Activated effector memory CD4-positive, alpha-beta T cell treated with Interleukin-2 at 50 U/mL for 16 hours (primary cell): Measurements from ENCODE around the gene URB1.
"Not testable (repeated sequence)": the region's sequence is repeated elsewhere in the genome, so short reads cannot be mapped to it uniquely, and the experiment has no call there.

ENCODE experiments used
- DNase-seq: peaks from one replicate; pipeline ENCODE4 v3.0.0-alpha.2; 2020

URB1 gene

GRCh38 chr21:32316361-32317215 is 76.2 kb downstream of the URB1 start:
- DNase-seq, result no peak

- no peak for DNase-seq
These were observed 77.1 kb downstream of the URB1 start for GRCh38 chr21:32315511-32316281.

GRCh38 chr21:32314806-32315205 is 78.0 kb downstream of the URB1 start:
- no peak for DNase-seq

- no peak for DNase-seq
These were observed 79.8 kb downstream of the URB1 start for GRCh38 chr21:32312976-32313375.

GRCh38 chr21:32312326-32312725 is 80.5 kb downstream of the URB1 start:
- DNase-seq, result no peak

- no peak for DNase-seq
These were observed 81.2 kb downstream of the URB1 start for GRCh38 chr21:32311621-32312020.

GRCh38 chr21:32310976-32311375 is 81.8 kb downstream of the URB1 start:
- DNase-seq, result not testable (repeated sequence)

GRCh38 chr21:32309906-32310460 is 82.8 kb downstream of the URB1 start:
- no peak for DNase-seq

- no peak for DNase-seq
These were observed 84.1 kb downstream of the URB1 start for GRCh38 chr21:32308696-32309095.

GRCh38 chr21:32307706-32308105 is 85.1 kb downstream of the URB1 start:
- DNase-seq, result no peak

- DNase-seq, result no peak
These were observed 86.6 kb downstream of the URB1 start for GRCh38 chr21:32306021-32306780.

GRCh38 chr21:32304998-32305397 is 87.8 kb downstream of the URB1 start:
- DNase-seq, result no peak

- no peak for DNase-seq
These were observed 89.4 kb downstream of the URB1 start for GRCh38 chr21:32303385-32303784.

- no peak for DNase-seq
These were observed 90.3 kb downstream of the URB1 start for GRCh38 chr21:32302560-32302959.

GRCh38 chr21:32301596-32301995 is 91.2 kb downstream of the URB1 start:
- DNase-seq, result no peak

GRCh38 chr21:32300117-32300681 is 92.6 kb downstream of the URB1 start:
- DNase-seq, result no peak

- DNase-seq, result no peak
These were observed 93.1 kb downstream of the URB1 start for GRCh38 chr21:32299695-32300094.

GRCh38 chr21:32298658-32299081 is 94.1 kb downstream of the URB1 start, which contains the start of gene MRAP:
Gene MRAP, plus strand, starts transcription at chr21:32298855. Its CDS starts 117 bp downstream, at chr21:32298972.
- no peak for DNase-seq

- no peak for DNase-seq
These were observed 94.7 kb downstream of the URB1 start for GRCh38 chr21:32298148-32298559.

GRCh38 chr21:32297449-32297848 is 95.4 kb downstream of the URB1 start:
- DNase-seq, result no peak

GRCh38 chr21:32285476-32285875 is 107.3 kb downstream of the URB1 start:
- no peak for DNase-seq

GRCh38 chr21:32282992-32283391 is 109.8 kb downstream of the URB1 start:
- DNase-seq, result no peak

- DNase-seq, result no peak
These were observed 111.3 kb downstream of the URB1 start for GRCh38 chr21:32281531-32281930.
